Smooth muscle cell (in vitro differentiated cells): ENCODE data around the gene NUCB1. TPM values are rescaled to one million over a fixed set of nuclear protein-coding genes. Genes with fewer than 3 reads are reported as not detected.
"Not testable (repeated sequence)": the region's sequence is repeated elsewhere in the genome, so short reads cannot be mapped to it uniquely, and the experiment has no call there.

Experiments
- DNase-seq: peaks from one replicate; lab custom pipeline; 2025; ENCODE audit not compliant: unreplicated experiment; lab: John Stamatoyannopoulos, UW
- H2AFZ ChIP-seq: fragments of 200-600 bp; sonication (generic); 2 replicates; pipeline ENCODE4 v1.6.0; 2016; ENCODE audit warnings: antibody characterized with exemption, low read depth, mild to moderate bottlenecking
- H3F3A ChIP-seq: fragments of 200-600 bp; sonication (generic); 2 replicates; pipeline ENCODE4 v1.6.0; 2017; ENCODE audit warnings: antibody characterized with exemption, low read depth
- H3K27ac ChIP-seq: fragments of 200-600 bp; sonication (generic); 2 replicates; pipeline ENCODE4 v1.5.1; 2016; ENCODE audit warnings: low read depth, mild to moderate bottlenecking
- H3K27me3 ChIP-seq: fragments of 200-600 bp; sonication (generic); 2 replicates; pipeline ENCODE4 v1.6.1; 2016; ENCODE audit warnings: low read depth, mild to moderate bottlenecking
- H3K36me3 ChIP-seq: fragments of 200-600 bp; sonication (generic); 2 replicates; pipeline ENCODE4 v1.5.1; 2016; ENCODE audit warnings: low read depth
- H3K4me1 ChIP-seq: fragments of 200-600 bp; sonication (generic); 2 replicates; pipeline ENCODE4 v1.5.1; 2016; ENCODE audit warnings: low read depth
- H3K4me2 ChIP-seq: fragments of 200-600 bp; sonication (generic); 2 replicates; pipeline ENCODE4 v1.6.0; 2016; ENCODE audit warnings: mild to moderate bottlenecking
- H3K4me3 ChIP-seq: fragments of 200-600 bp; sonication (generic); 2 replicates; pipeline ENCODE4 v1.5.1; 2016; ENCODE audit warnings: mild to moderate bottlenecking
- H3K79me2 ChIP-seq: fragments of 200-600 bp; sonication (generic); 2 replicates; pipeline ENCODE4 v1.6.0; 2016; ENCODE audit warnings: low read depth, mild to moderate bottlenecking
- H3K9ac ChIP-seq: fragments of 200-600 bp; sonication (generic); 2 replicates; pipeline ENCODE4 v1.6.0; 2016; ENCODE audit warnings: low read depth
- H3K9me3 ChIP-seq: fragments of 200-600 bp; sonication (generic); replicated peaks from 2 replicates; pipeline ENCODE4 v1.5.1; 2016; ENCODE audit warnings: low read depth
- H4K20me1 ChIP-seq: fragments of 200-600 bp; sonication (generic); 2 replicates; pipeline ENCODE4 v1.6.0; 2016; ENCODE audit warnings: low read depth
- CTCF ChIP-seq: fragments of 200-600 bp; sonication (generic); IDR thresholded peaks from 2 replicates; pipeline ENCODE4 v1.5.1; 2017; ENCODE audit warnings: borderline replicate concordance, mild to moderate bottlenecking, antibody characterized with exemption; ENCODE audit not compliant: insufficient read depth, poor library complexity, severe bottlenecking
- WGBS: methylation state at CpG from one replicate; pipeline ENCODE4 v1.1.7; 2016; ENCODE audit warnings: low lambda C conversion rate; 5-methylcytosine and 5-hydroxymethylcytosine counted together
- polyA plus RNA-seq: library from polyadenylated mRNA; unstranded; fragments of >200 nt; fragmentation: Nextera tagmentation; extraction: Ambion mirVana; gene quantifications from 2 replicates; pipeline ENCODE4 v1.2.1, GENCODE V29; 2016
- total RNA-seq: library from RNA; depleted of rRNA; stranded (reverse); fragments of >200 nt; gene quantifications from 2 replicates; pipeline ENCODE4 v1.2.3, GENCODE V29; 2014

The NUCB1 gene
- total and polyA plus RNA-seq, 2 experiments from 2014 or later = 146 to 329 TPM

GRCh38 chr19:48874303-48875135 is 25.6 kb upstream of the NUCB1 start:
- Histone ChIP-seq H3K4me3 (peak overlapping the region; percentile 97), H3K27me3 (no peaks in the 10 kb centered on the region), H3K36me3 (no peaks in the 10 kb centered on the region), H3K9me3 (no peaks in the 10 kb centered on the region), H4K20me1 (peaks cover 63% of the 10 kb centered on the region), H3K4me2 (peak overlapping the region; percentile 98), H3K9ac (peak overlapping the region; percentile 100), H2AFZ (no peak overlapping the region), H3K79me2 (peaks cover 38% of the 10 kb centered on the region), H3K4me1 (peaks cover 6% of the 10 kb centered on the region), H3K27ac (peak overlapping the region; percentile 100), H3F3A (peaks cover 48% of the 10 kb centered on the region)
- TF ChIP-seq CTCF = no peak
- 38% methylated on average over 17 of the region's 17 CpGs for WGBS
- DNase-seq = no peak

- Histone ChIP-seq H3K4me2 (peak overlapping the region; percentile 98), H4K20me1 (peaks cover 63% of the 10 kb centered on the region), H3K27ac (peak overlapping the region; percentile 100), H3K79me2 (peaks cover 38% of the 10 kb centered on the region), H3K4me1 (peaks cover 13% of the 10 kb centered on the region), H3F3A (peaks cover 48% of the 10 kb centered on the region), H3K4me3 (peak overlapping the region; percentile 97), H3K9ac (peak overlapping the region; percentile 100)
- H2AFZ ChIP-seq, H3K36me3 ChIP-seq, H3K27me3 ChIP-seq, H3K9me3 ChIP-seq, DNase-seq: not testable (repeated sequence)
- 65% methylated on average over 30 of the region's 30 CpGs for WGBS
Measured at GRCh38 chr19:48876043-48876981, 23.8 kb upstream of the NUCB1 start.

GRCh38 chr19:48877855-48878195 is 22.3 kb upstream of the NUCB1 start:
- Histone ChIP-seq H3K27ac (peak overlapping the region; percentile 100), H3F3A (peaks cover 48% of the 10 kb centered on the region), H3K9me3 (no peaks in the 10 kb centered on the region), H3K9ac (no peak overlapping the region), H3K27me3 (no peaks in the 10 kb centered on the region), H3K4me2 (peak overlapping the region; percentile 17), H2AFZ (no peak overlapping the region), H3K4me3 (no peak overlapping the region), H4K20me1 (peaks cover 58% of the 10 kb centered on the region), H3K4me1 (peaks cover 13% of the 10 kb centered on the region), H3K79me2 (peaks cover 33% of the 10 kb centered on the region), H3K36me3 (no peaks in the 10 kb centered on the region)
- no peak for DNase-seq
- no peak for TF ChIP-seq CTCF
- WGBS = 73% methylated on average over 6 of the region's 6 CpGs
